T47D (cell line): ENCODE measurements around the gene SRGN.
"Not testable (repeated sequence)": the region's sequence is repeated elsewhere in the genome, so short reads cannot be mapped to it uniquely, and the experiment has no call there.

ENCODE experiments used
- DNase-seq, 2 experiments: peaks; one replicate each; pipeline versions ENCODE4 v3.0.0 to v3.0.0-alpha.2; 2011 to 2012; ENCODE audit warnings: low read depth in 1 of 2, low spot score in 1 of 2
- JUND ChIP-seq: IDR thresholded peaks from 2 replicates; pipeline ENCODE4 v1.6.1; 2012; ENCODE audit warnings: low read depth
- in situ Hi-C: cut with HindIII; loops from 2 replicates; pipeline ENCODE4 v1.10.0; 2016; ENCODE audit warnings: low sequenced_read_pairs, low pct_unique_long_range_greater_than_20kb

SRGN gene

GRCh38 chr10:69103784-69104183, 15.9 kb downstream of the SRGN start:
- in situ Hi-C loops, result no loop called here
- DNase-seq, result no peak
- no peak for TF ChIP-seq JUND

- in situ Hi-C loops, result no loop called here
- no peak for DNase-seq
- no peak for TF ChIP-seq JUND
Observed at GRCh38 chr10:69104994-69105790, 17.3 kb downstream of the SRGN start.

GRCh38 chr10:69107176-69107490, 19.2 kb downstream of the SRGN start:
- DNase-seq, result no peak
- in situ Hi-C loops, result no loop called here
- no peak for TF ChIP-seq JUND

- in situ Hi-C loops, result no loop called here
- no peak for DNase-seq
- no peak for TF ChIP-seq JUND
Observed at GRCh38 chr10:69107699-69108098, 19.8 kb downstream of the SRGN start.

- no peak for TF ChIP-seq JUND
- in situ Hi-C loops, result no loop called here
- no peak for DNase-seq
Observed at GRCh38 chr10:69119896-69120295, 32.0 kb downstream of the SRGN start.

GRCh38 chr10:69123306-69123746, 35.4 kb downstream of the SRGN start:
- no peak for TF ChIP-seq JUND
- peak; percentile 59 to 76 for DNase-seq
- in situ Hi-C loops, result no loop called here

- no peak for TF ChIP-seq JUND
- in situ Hi-C loops, result no loop called here
- peak; percentile 97 to 99 for DNase-seq
Observed at GRCh38 chr10:69123747-69124562, 36.1 kb downstream of the SRGN start, which contains the start of gene VPS26A. TSS of gene VPS26A (plus strand) at chr10:69124178. CDS start at chr10:69124278, 100 bp downstream.

GRCh38 chr10:69124563-69125268, 36.8 kb downstream of the SRGN start:
- in situ Hi-C loops, result no loop called here
- TF ChIP-seq JUND, result no peak
- peak; percentile 55 to 76 for DNase-seq

GRCh38 chr10:69125554-69125953, 37.7 kb downstream of the SRGN start:
- in situ Hi-C loops, result no loop called here
- DNase-seq, result no peak
- TF ChIP-seq JUND, result no peak

- in situ Hi-C loops, result no loop called here
- no peak for DNase-seq
Observed at GRCh38 chr10:69130251-69130650, 42.3 kb downstream of the SRGN start.

GRCh38 chr10:69139961-69140360, 52.1 kb downstream of the SRGN start:
- DNase-seq, result no peak
- no peak for TF ChIP-seq JUND
- in situ Hi-C loops, result no loop called here

More at GRCh38 chr10:69130251-69130650, 42.3 kb downstream of the SRGN start:
- no peak for TF ChIP-seq JUND

GRCh38 chr10:69141304-69141703, 53.4 kb downstream of the SRGN start:
- in situ Hi-C loops, result no loop called here
- DNase-seq, result no peak

GRCh38 chr10:69142074-69142473, 54.2 kb downstream of the SRGN start:
- DNase-seq, in situ Hi-C loops: not testable (repeated sequence)

More at GRCh38 chr10:69141304-69141703, 53.4 kb downstream of the SRGN start:
- TF ChIP-seq JUND, result no peak
